KG1 (cell line): ENCODE measurements around the gene PEMT.

Source experiments
- DNase-seq: peaks from one replicate; lab custom pipeline; 2025; lab: John Stamatoyannopoulos, UW

PEMT gene

DNA sequence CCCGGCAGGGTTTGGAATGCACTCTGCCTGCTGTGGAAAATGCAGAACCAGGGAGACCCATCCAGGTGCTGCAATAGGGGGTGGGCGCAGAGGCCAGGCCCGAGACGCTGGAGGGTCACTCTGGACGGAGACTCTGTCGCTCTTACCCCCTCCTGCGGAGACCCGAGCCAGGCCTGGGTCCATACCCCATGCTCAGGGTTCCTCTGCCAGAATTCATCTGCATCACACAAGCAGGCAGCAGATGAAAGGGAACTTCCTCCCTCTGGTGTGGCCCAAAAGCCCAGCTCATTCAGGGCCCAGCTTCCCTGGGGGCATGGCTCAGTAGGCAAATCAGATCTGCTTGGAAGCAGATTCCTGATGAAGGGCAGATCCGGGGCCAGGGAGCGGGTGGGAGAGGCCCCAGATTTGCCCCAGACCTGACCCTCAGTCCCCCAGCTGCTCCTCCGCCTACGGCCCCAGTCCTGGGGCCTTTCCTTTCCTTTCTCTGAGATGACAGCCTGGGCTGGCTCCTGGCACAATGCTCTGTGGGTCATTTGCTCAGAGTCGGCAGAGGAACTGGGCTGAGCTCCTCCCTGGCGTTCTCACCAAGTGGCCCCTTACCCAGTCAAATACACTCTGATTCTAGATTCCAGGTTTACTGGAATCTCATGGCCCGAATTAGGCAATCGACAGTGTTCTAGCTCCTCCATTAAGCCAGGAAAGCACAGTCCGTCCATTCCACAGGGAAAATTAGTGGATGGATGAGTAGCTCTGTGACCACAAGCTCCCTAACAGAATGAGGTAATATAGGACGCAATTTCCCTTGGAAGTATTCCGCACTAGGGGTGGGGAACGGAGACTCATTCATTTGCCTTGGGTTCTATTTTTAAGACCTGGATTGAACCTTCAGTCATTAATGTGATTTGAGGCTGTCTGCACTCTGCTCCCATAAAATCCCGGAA, 76.2 kb downstream of the PEMT start:
- DNase-seq, result no peak

DNA sequence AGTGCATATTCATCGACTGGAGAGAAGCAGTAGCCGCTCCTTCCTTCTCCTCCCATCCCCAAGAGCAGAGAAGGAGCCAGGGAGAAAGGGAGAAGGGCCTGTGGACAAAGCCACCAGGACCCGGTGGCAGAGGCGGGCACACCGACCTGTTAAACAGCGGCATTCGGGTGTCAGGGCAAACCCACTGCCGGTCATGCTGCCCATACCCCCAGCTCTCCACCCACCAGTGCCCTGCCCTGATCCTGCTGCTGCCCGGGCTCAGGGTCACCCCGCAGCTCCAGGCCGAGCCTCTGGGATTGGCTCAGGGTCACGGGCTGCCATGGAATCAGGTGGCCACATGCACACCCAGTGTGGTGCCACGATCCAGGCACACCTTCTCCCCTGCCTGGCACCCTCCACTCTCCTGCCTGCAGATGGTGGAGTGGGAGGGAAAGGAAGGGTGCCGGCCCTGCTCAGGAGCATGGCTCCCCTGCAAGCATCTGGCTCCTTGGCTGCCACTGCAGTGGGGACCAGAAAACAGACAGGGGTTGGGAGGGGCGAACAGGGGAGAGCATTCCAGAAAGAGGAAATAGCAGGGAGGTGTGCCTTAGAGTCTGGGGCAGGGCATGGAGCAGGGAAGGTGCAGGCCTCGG, 77.0 kb downstream of the PEMT start:
- DNase-seq, result no peak

DNA sequence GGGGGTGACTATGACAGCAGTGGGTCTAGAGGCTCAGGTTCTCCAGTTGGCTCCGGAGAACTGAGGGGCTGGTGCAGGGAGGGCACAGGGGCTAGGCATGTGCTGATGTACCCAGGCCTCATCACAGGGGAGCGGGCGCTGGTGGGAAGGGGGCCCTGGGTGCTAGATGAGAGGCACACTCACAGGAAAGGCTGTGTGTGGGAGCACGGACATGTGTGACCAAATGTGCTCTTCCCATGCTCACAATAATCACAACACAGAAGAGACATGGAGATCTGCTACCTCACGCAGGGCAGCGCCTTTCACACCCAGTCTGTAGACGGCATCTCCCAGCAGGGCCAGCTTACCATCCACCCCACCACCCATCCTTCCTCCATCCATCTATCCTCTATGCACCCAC, 77.9 kb downstream of the PEMT start:
- no peak for DNase-seq

DNA sequence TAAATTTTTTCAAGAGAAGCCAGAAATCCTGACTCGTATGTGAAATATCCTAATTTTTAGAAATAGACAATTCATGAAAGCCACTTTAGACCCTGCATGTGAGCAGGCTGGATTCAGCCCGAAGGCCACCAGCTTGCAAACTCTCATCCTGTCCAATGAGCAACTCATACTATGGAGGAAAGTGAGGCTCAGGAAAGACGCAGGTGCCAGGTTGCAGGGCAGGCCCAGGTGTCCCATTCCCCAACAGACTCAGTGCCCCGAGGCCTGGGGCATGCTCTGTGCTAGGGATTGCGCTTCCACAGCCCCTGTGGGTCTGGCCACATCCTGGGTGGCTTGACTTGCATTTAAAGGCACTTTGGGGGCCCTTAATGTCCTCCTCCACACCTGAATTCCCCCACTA, 78.6 kb downstream of the PEMT start:
- DNase-seq, result no peak

DNA sequence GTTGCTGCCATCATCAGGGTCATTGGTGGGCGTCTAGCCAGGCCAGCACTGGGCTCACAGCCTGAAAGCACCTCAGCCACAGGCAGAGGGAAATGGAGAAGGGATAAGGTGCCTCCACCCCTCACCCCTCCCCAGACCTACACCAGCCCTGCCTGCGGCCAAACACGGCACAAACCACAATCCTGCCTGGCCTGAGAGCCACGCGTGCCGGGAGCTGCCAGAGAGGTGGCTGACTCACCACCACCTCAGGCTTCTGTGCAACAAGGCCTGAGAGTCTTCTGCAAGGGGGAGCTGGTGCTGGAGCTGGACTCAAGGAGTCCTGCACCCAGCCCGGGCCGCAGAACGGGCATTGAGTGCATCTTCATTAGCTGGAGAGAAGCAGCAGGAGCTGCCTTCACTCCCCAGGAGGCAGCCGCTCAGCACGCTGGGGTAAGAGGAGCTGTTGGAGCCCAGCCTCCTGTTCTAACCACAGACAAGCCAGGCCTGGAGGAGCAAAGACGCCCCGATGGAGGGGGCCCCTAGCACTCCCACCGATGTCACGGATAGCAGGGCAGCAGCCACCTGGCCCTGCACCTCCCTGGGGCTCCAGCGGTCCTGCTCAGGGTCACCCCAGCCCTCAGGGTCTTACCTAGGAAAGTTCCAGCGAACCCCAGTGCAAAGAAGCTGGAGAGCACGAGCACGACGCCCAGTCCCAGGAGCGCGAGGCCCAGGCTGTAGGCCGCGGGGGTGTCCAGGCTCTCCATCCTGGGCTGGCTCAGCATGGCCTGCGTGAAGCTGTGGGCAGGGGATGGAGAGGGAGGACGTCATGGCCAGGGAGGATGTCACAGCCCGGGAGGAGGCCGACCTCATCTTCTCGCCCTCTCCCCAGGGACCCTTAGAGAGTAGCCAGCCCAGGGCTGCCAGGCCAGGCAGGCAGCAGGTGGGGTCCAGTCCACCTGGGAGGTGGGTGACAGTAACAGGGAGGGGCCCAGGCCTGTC, 79.3 kb downstream of the PEMT start:
- no peak for DNase-seq

DNA sequence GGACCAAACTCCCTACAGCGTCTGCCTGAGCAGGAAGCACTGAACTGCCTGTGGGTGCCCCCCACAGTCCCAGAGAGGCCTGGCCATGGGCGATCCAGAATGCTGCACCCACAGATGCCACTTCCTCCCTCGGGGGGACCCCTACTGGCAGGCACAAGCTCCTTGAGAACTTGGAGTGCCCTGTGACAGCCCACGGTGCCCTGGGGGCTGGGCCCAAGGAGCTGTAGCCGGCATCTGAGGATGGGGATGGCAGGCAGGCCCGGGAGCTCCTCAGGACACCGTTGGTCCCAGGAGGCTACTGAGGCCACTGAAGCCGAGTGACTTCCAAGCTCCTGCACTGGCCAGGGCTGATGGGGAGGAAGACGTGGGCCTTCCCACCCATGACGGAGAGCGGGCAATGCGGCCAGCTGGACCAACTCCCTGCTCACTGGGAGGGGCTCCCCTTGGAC, 80.2 kb downstream of the PEMT start:
- DNase-seq, result no peak

DNA sequence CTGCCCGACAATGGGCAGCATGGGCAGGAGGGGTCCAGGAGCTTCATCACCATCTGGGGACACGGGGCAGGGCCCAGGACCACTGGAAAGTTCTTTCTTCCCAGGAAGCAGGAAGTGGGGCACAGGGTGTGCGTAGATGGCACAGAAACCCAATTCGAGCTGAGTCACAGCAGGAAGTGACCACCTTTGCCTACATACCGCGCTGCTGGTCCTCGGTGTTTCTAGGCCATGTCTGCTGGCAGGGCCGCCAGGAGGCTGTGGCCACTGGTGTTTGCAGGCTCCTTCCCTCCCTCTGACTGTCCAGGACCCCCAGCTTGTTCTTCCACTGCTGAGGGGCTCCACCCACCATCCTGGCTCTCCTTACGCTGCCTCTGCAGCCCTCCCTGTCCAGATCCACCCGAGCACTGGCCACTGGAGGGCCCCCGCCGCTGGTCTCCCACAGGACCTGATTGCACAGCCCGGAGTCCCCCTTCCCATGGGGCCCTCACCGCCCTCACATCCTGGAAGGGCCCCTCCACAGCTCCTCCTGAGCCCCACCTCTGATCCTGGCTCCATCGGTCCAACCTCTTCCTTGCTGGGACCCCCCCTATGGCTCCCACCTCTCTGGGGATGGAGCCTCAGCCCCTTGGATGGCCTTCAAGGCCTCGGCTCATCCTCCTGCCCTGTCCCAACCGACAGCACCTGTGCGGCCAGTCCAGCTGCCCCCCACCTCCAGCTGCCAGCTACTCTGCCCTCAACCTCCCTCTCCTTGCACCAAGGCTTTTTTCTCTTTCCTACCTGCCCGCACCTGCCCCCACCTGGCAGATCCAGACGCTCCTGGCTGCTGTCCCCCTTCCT, 80.8 kb downstream of the PEMT start:
- DNase-seq, result no peak

DNA sequence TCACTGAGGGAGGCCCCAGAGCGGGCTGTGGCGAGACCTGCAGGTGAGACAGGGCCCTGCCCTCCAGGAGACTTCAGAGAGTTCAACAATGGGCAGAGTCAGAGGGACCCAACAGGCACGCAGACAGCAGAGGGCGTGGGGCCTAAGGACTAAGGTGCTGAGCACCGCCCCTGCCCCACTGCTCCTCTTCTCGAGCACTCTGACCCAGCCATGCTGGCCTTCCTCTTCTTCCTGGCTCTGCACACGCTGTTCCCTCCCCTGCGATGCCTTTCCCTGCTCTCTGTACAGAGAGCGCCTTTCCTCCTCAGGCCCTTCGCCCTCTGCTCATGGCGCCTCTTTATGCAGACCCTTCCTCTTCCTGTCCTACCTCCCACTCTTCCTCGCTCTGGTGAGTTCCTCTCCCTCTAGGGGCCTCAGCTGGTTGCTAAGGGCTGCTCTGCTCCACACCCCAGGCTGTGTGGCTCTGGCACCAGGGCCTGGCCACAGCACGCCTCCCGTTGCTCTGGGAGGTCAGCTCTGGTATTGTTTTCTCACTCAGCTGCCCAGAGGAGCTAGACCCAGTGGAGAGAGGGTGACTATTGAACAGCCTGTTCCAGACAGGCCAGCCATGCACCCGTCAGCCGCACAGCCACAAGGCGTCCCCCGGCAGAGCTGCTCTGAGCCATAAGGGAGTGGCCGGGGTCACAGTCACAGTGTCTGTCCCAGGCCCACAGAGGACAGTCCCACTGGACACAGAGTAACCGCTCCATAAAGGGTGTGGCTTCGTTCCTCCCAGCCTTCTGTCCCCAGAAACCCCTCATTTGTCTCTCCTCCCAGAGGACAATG, 81.7 kb downstream of the PEMT start:
- no peak for DNase-seq

DNA sequence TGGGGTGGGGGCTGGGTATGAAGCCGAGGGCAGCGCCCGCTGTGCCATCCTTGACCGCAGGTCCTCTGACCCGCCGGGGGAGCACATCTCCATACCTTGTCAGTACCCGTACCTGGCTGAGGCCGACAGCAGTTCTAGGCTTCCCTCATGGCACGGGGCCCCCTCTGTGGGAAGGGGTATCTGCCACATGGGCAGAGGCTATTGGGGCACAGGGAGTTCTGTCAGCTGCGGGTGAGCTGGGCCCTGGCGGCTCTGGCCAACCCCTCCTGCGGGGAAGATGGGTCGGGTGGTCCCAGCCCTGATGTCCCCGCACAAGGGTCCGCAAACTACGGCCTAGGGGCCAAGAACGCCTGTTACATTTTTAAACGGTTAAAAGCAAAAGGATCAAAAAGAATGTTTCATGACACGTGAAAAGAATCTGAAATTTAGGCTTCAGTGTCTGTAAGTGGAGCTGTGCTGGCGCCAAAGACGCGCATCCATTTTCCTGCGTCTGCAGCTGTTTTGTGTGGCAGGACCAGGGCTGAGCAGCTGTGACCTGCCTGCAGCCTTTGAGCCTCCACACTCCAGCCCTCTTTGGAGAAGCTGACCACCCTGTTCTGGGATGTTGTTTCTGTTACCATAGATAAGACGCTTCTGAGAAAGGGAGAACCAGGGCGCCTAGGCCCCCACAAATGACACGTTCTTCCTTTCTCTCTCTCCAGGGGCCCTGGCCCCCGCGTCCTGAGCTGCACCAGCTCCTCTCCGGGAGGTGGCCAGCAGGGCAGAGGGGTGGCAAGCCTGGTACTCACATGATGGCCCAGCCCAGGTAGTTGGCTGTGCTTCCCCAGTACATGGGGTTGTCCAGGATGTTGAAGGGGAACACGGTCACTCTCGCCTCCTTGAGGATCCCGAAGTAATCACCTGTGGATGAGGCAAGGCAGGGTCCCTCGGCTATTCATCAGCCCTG, 82.6 kb downstream of the PEMT start:
- no peak for DNase-seq

DNA sequence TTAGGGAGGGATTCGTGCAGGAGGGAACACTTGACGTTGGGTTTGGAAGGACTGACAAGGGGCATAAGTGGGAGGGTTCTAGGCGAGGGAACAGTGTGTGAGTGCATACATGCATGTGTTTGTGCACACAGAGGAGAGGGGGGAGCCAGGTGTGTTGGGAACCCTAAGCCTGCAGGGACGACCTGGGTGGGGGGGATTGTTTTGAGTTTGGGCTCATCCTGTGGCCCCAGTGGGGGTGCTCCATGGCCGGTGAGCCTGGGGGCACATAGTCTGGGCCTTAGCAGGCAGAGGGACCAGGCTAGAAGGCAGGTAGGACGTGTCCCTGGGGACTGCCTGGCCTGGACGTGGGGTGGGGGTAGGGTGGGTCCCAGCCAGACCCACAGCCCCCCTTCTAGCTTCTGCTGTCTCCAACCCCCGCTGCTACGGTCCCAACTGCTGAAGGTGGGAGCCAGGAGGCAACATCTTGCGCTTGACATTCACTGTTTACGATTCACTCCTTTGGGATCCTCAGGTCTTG, 83.4 kb downstream of the PEMT start:
- no peak for DNase-seq

DNA sequence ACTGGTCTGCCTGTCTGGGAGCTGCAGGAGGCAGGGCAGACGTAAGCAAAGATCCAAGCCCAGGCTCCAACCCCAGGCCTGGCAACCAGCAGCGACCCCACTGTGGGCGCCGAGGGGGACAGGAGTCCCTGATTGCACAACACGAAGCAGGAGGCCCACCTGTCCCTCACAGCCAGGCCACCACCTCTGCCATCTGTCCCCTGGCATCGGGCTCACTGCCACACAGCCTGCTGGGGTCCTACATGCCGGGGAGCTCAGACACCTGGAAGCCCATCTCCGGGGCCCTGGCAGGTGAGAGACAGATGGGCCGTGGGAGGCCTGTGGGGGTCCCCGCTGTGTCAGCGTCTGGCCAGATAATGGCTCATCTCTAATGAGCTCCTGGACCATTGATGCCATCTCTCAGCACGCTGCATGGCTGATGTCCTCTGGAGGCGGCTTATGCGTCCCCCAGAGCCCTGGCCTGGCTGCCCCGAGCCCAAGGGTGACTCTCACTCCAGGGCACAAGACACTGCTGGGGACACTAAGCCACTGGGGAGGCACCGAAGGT, 84.0 kb downstream of the PEMT start:
- DNase-seq, result no peak

DNA sequence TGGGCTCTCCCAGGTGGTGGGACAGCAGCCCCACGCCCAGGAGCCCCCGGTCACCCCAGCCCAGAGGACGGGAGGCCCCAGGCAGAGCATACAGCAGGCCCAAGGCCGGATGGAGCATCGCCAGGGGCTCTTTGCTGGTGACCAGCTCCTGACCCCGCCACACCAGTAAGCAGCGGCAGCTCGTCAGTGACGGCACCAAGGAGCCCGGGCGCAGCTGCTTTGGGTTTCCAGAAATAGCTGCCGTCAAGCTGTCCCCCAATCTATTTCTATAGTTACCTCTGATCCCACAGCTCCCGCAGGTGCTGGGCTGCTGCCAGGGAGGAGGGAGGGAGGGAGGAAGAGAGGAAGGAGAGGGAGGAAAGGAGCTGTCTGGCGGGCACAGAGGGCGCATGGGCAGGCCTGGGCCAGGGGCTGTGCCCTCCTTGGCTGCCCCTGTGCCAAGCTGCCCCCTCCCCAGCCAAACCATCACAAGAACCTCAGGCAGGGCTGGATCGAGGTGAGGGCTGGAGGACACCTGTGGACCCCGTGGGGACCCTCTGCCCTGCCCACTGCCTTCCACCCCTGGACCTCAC, 84.5 kb downstream of the PEMT start:
- DNase-seq, result no peak

DNA sequence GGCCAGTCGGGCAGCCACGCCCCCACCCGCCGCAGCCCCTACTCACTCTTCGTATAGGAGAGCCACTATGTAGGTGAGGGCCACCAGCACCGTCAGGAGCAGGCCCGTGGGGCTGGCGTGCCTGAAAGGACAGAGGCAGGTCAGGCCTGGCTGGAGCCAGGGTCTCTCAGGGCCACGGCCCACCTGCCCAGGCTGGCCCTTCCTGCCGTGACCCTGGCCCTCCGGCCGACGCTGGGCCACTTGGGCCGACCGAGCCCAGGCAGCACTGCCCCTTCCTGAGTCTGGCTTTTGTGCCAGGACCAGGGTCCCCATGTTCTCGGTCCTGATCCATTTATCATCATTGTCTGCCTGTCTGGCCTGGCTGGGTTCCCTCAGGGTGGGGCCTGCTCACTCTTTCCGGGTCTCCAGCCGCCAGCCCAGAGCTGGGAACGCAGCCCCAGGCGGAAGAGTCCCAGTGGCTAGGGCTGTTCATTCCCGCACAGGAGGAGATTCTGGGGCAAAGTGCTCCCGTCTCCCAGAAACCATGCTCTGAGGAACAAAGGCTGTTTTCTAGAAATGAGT, 85.2 kb downstream of the PEMT start:
- no peak for DNase-seq

DNA sequence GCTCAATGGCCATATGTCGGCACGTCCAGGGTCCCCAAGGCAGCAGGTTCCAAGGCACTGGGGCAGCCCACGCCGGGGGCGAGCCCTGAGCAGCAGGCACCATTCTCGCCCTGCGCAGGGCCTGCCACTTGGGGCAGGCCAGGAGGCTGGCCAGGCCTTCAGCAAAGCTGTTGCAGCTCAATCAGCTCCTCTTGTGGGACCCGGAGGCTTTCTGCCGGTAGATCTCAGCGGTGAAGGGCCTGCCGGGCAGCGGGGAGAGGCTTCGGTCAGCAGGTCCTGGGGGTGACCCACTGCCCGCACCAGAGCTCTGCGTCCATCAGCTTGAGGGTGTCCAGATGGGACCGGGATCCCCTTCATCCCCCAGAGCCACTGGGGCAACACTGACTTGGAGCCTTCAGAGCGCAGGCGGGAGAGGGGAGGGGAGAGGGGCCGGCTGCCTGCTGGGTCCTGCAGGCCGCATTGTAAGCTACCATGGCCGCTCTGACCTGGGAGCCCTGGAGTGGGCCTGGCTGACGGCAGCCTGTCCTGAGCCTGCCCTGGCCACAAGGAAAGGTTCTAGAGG, 85.8 kb downstream of the PEMT start:
- DNase-seq, result no peak

DNA sequence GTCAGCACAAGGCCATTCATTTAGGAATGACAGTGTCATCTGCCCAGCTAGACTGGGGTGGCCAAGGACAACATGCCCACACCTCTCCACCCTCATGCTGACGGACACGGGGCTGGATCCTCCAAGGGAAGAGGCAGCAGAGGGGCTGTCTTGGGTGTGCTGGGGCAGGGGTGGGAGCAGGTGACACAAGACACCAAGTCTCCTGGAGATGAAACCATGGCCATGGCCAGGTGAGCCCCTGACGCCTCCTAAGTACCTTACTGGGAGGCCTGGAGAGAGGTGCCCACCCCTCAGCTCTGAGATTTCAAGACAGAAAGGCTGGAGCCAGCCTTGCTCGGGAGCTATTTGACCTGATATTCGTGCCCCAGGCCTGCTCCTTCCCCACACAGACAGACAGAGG, 86.4 kb downstream of the PEMT start:
- no peak for DNase-seq

DNA sequence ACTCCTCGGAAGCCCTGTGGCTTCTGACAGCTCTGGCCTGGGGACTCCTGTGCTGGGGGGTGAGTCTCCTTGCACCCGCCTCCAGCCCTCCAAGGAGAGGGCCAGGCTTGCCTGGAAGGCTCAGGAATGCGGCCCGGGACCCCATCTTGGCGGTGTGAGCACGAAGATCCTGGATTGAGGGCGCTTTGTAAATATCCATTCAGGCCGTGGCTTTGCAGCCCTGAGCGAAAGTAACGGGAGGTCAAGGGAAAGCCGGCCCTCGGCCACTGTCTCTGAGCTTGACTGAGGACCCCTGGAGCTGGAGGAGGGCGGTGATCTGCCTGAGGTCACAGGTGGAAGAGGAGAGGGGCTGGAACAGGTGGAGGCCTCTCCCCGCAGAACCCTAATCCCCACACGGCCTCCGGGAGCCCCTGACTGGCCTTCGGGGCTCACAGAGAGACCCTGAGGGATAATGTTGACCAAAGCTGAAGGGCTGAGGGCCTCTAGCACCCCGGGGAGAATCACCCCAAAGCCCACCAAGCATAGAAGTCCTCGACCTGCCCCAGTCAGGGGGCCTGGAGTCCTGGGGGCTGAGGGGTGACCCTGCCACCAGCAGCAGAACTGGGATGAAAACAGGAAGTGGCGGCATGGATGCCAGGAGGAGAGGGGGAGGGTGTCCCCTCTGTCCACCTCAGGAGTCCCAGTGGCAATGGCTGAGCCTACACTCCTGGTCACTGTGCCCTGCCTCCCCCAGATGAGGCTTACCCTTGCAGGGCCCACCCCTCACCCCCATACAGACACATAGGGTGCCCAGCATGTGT, 87.0 kb downstream of the PEMT start:
- DNase-seq, result no peak

DNA sequence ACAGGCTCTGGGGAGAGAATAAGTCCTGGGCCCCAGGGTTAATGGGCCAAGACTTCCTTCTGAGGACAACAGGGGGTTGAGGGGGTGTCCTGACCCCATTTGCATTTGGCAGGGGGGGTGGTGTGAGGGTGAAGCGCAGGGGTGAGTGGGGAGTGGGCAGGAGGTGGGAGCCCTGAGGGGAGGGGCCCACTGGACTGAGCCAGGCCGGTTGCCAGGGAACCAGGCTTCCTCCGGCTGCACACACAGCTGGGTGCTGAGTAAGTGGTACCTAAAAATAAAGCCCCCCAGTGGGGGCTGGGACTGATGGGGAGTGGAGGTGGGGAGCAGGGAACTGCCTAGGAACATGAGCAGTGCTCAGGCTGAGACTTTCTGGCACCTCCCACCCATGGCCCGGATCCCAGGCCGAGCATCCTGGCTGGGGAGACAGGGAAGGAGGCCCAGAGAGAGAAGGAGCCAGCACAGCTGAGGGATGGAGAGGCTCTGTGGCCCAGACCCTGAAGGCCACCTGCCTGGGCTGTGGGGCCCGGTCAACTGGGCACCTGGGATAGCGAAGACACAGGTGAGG, 87.9 kb downstream of the PEMT start:
- no peak for DNase-seq
